OCI-M2 (cell line): ENCODE results near the gene SIRPB2.

ENCODE experiments used
- DNase-seq: peaks from one replicate; lab custom pipeline; 2025; ENCODE audit not compliant: unreplicated experiment; lab: John Stamatoyannopoulos, UW

Gene SIRPB2

GRCh38 chr20:1443085-1443484, 48.1 kb downstream of the SIRPB2 start:
- no peak for DNase-seq

- DNase-seq: no peak
These were observed 48.9 kb downstream of the SIRPB2 start for GRCh38 chr20:1442304-1442703.

- no peak for DNase-seq
These were observed 50.1 kb downstream of the SIRPB2 start for GRCh38 chr20:1441133-1441532.

- no peak for DNase-seq
These were observed 51.2 kb downstream of the SIRPB2 start for GRCh38 chr20:1440024-1440423.

- DNase-seq: no peak
These were observed 52.9 kb downstream of the SIRPB2 start for GRCh38 chr20:1438361-1438760.

- DNase-seq: no peak
These were observed 53.9 kb downstream of the SIRPB2 start for GRCh38 chr20:1437235-1437904.

- DNase-seq: no peak
These were observed 55.0 kb downstream of the SIRPB2 start for GRCh38 chr20:1436263-1436662.

GRCh38 chr20:1435337-1435699, 55.9 kb downstream of the SIRPB2 start:
- DNase-seq: no peak

- DNase-seq: peak; percentile 79
These were observed 56.5 kb downstream of the SIRPB2 start for GRCh38 chr20:1434571-1435336.

GRCh38 chr20:1431158-1431557, 60.1 kb downstream of the SIRPB2 start:
- DNase-seq: no peak

- no peak for DNase-seq
These were observed 61.2 kb downstream of the SIRPB2 start for GRCh38 chr20:1430004-1430451.

GRCh38 chr20:1429143-1429728, 62.0 kb downstream of the SIRPB2 start:
- no peak for DNase-seq

GRCh38 chr20:1427457-1428054, 63.7 kb downstream of the SIRPB2 start:
- no peak for DNase-seq

GRCh38 chr20:1426231-1426849, 64.9 kb downstream of the SIRPB2 start:
- no peak for DNase-seq
